Subcutaneous adipose tissue (tissue), 4 donors: ENCODE measurements around the gene ACTR5. TPM values are rescaled to one million over a fixed set of nuclear protein-coding genes. Genes with fewer than 3 reads are reported as not detected.

Experiments
- CTCF ChIP-seq: fragments of 450-650 bp; IDR thresholded peaks from one replicate; pipeline ENCODE4 v1.5.1; 2016; ENCODE audit warnings: low read depth, mild to moderate bottlenecking, control low read depth, antibody characterized with exemption, moderate library complexity
- total RNA-seq, 4 donors: library from RNA; depleted of rRNA; stranded (reverse); fragments of >200 nt; gene quantifications; one replicate each; pipeline ENCODE4 v1.1.0, GENCODE V29; 2016

ACTR5 gene
- total RNA-seq, 4 donors from 2014 or later: 7.3 to 9.9 (median 8.4) TPM

DNA sequence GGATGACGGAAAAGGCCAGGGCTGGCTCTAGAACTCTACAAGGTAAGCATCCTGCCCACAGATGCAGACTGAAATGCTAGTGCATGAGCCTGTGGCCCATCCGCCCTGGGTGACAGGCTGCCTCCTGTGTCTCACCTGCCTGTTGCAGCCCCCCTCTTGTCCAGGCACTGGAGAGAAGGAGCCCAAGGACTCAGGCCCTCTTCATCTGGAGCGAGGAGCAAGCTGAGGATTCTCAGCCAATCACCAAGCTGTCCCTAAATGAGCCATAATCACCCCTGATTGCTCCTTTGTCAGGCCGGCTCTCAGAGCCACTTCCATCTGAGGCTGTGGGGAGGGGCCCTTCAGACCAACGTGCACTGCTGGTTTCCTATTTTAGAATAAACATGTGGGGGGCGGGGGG lies 34.0 kb upstream of the ACTR5 start:
- TF ChIP-seq CTCF: no peak

DNA sequence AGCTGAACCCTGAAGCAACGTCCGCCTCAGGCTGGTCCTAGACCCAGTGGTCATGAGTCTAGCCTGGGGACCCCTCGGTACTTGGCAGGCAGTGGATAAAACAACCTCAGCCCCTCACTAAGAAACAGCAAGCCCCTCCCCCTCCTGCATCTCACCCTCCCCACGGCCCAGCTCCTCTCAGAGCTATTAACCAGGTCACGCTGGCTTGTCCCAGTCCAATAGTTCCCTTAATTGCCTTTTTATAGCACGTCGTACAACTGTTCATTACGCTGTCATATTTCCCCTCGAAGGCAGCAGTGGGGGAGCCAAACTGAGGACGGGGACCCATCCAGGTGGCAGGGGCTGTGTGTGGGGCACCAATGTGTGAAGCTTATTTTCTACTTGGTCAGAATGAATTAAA lies 32.6 kb upstream of the ACTR5 start:
- TF ChIP-seq CTCF: no peak

GRCh38 chr20:38722683-38723016 lies 25.6 kb upstream of the ACTR5 start:
- no peak for TF ChIP-seq CTCF

- no peak for TF ChIP-seq CTCF
Measured at GRCh38 chr20:38723017-38723847, 25.0 kb upstream of the ACTR5 start.

- TF ChIP-seq CTCF: no peak
Measured at GRCh38 chr20:38723848-38724625, 24.2 kb upstream of the ACTR5 start, which contains the start of gene SLC32A1. Gene SLC32A1, plus strand, starts transcription at chr20:38724486. Its CDS starts 239 bp downstream, at chr20:38724725.

DNA sequence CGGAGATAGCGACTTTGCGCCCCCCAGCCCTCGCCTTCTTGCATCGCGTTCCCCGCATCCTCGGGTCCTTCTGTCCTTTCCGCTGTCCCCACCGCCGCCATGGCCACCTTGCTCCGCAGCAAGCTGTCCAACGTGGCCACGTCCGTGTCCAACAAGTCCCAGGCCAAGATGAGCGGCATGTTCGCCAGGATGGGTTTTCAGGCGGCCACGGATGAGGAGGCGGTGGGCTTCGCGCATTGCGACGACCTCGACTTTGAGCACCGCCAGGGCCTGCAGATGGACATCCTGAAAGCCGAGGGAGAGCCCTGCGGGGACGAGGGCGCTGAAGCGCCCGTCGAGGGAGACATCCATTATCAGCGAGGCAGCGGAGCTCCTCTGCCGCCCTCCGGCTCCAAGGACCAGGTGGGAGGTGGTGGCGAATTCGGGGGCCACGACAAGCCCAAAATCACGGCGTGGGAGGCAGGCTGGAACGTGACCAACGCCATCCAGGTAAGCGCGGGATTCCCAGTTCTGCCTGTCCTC lies 23.6 kb upstream of the ACTR5 start:
- TF ChIP-seq CTCF: no peak
